IMR-90 (cell line): ENCODE results near the gene CTNND2. TPM values are rescaled to one million over a fixed set of nuclear protein-coding genes. Genes with fewer than 3 reads are reported as not detected.
A peak's percentile ranks its signal among the peaks of the same experiment; 100 is the strongest.

Source experiments
- ATAC-seq: fragments of 200-7000 bp; cut with Tn5 transposase; 2 replicates; pipeline ENCODE4 v1.9.1; 2020; ENCODE audit warnings: low read depth, mild to moderate bottlenecking, moderate library complexity
- BruUV-seq: library from RNA; stranded (reverse); fragments of 400-500 nt; replicated peaks from 2 replicates; lab custom pipeline; 2021; lab: Mats Ljungman, UMichigan
- CTCF ChIA-PET: fragments of 300-600 bp; formaldehyde crosslinking; extraction: SDS; loops from one replicate; lab custom pipeline; 2021; ENCODE audit warnings: antibody characterized with exemption; lab: Yijun Ruan, JAX
- POLR2A ChIA-PET: fragments of 300-600 bp; sonication (Branson Sonifier 250); formaldehyde crosslinking; loops from one replicate; lab custom pipeline; 2022; ENCODE audit warnings: antibody characterized with exemption; ENCODE audit not compliant: unreplicated experiment; lab: Charles Lee
- DNase-seq: peaks from one replicate; pipeline ENCODE4 v3.0.0; 2013
- H2AFZ ChIP-seq: replicated peaks from 2 replicates; pipeline ENCODE3; 2013; ENCODE audit warnings: low read length, mild to moderate bottlenecking; ENCODE audit not compliant: poor library complexity
- H2AK5ac ChIP-seq: 2 replicates; pipeline ENCODE4 v1.6.1; 2013; ENCODE audit warnings: low read depth, low read length, inconsistent platforms
- H2AK9ac ChIP-seq: replicated peaks from 2 replicates; pipeline ENCODE3; 2013; ENCODE audit warnings: mild to moderate bottlenecking, low read depth, low read length, moderate library complexity; ENCODE audit not compliant: poor library complexity
- H2BK120ac ChIP-seq: 2 replicates; pipeline ENCODE4 v1.6.1; 2013; ENCODE audit warnings: low read depth, low read length, inconsistent platforms
- H2BK15ac ChIP-seq: 3 replicates; pipeline ENCODE4 v1.6.1; 2013; ENCODE audit warnings: low read depth, low read length, inconsistent platforms
- H2BK20ac ChIP-seq: 2 replicates; pipeline ENCODE4 v1.6.1; 2013; ENCODE audit warnings: low read depth, mild to moderate bottlenecking, inconsistent platforms, low read length, moderate library complexity
- H2BK5ac ChIP-seq: 2 replicates; pipeline ENCODE4 v1.6.1; 2013; ENCODE audit warnings: mild to moderate bottlenecking, low read depth, low read length, inconsistent platforms; ENCODE audit not compliant: poor library complexity, severe bottlenecking
- H3K14ac ChIP-seq: replicated peaks from 2 replicates; pipeline ENCODE4 v1.6.1; 2013; ENCODE audit warnings: low read depth, low read length, inconsistent platforms
- H3K18ac ChIP-seq: 2 replicates; pipeline ENCODE4 v1.6.1; 2013; ENCODE audit warnings: low read depth, low read length, control low read depth
- H3K23ac ChIP-seq: 2 replicates; pipeline ENCODE4 v1.6.1; 2013; ENCODE audit warnings: low read depth, low read length, inconsistent platforms
- H3K27ac ChIP-seq: 2 replicates; pipeline ENCODE4 v1.5.1; 2013; ENCODE audit warnings: mild to moderate bottlenecking, control low read depth, low read length; ENCODE audit not compliant: insufficient read depth
- H3K27me3 ChIP-seq: 2 replicates; pipeline ENCODE4 v1.6.1; 2013; ENCODE audit warnings: low read length; ENCODE audit not compliant: control insufficient read depth, insufficient read depth
- H3K36me3 ChIP-seq: 2 replicates; pipeline ENCODE4 v1.6.1; 2013; ENCODE audit warnings: low read length, mixed read lengths; ENCODE audit not compliant: control insufficient read depth, insufficient read depth
- H3K4ac ChIP-seq: 2 replicates; pipeline ENCODE4 v1.6.1; 2013; ENCODE audit warnings: low read depth, low read length, inconsistent platforms
- H3K4me1 ChIP-seq: 2 replicates; pipeline ENCODE4 v1.6.1; 2013; ENCODE audit warnings: low read length, mixed read lengths; ENCODE audit not compliant: control insufficient read depth, insufficient read depth
- H3K4me2 ChIP-seq: 2 replicates; pipeline ENCODE4 v1.6.1; 2013; ENCODE audit warnings: low read depth, mild to moderate bottlenecking, control low read depth, low read length, moderate library complexity
- H3K4me3 ChIP-seq: 2 replicates; pipeline ENCODE4 v1.5.1; 2013; ENCODE audit warnings: low read depth, mild to moderate bottlenecking, control low read depth, low read length, moderate library complexity; ENCODE audit not compliant: insufficient read depth
- H3K56ac ChIP-seq: 2 replicates; pipeline ENCODE4 v1.6.1; 2013; ENCODE audit warnings: low read length, inconsistent platforms; ENCODE audit not compliant: insufficient read depth; ENCODE audit errors: extremely low read depth
- H3K79me1 ChIP-seq, 2 experiments: 2 replicates each; pipeline ENCODE4 v1.6.1; 2013; ENCODE audit warnings: low read length in 2 of 2, inconsistent platforms in 1 of 2, low read depth in 1 of 2
- H3K9ac ChIP-seq: 2 replicates; pipeline ENCODE4 v1.6.1; 2013; ENCODE audit warnings: low read depth, low read length, control low read depth
- H3K9me1 ChIP-seq: 2 replicates; pipeline ENCODE4 v1.6.1; 2013; ENCODE audit warnings: low read length, inconsistent platforms; ENCODE audit not compliant: insufficient read depth
- H3K9me3 ChIP-seq: 2 replicates; pipeline ENCODE4 v1.6.1; 2013; ENCODE audit warnings: low read length; ENCODE audit not compliant: control insufficient read depth, insufficient read depth
- H4K20me1 ChIP-seq: 2 replicates; pipeline ENCODE4 v1.6.1; 2013; ENCODE audit warnings: low read length, inconsistent platforms; ENCODE audit not compliant: insufficient read depth
- H4K5ac ChIP-seq: 2 replicates; pipeline ENCODE4 v1.6.1; 2013; ENCODE audit warnings: mild to moderate bottlenecking, low read depth, low read length, control low read depth
- H4K8ac ChIP-seq, 2 experiments: 2 replicates each; pipeline ENCODE4 v1.6.1; 2013; ENCODE audit warnings: low read depth in 2 of 2, low read length in 2 of 2, control low read depth in 1 of 2, inconsistent platforms in 1 of 2
- H4K91ac ChIP-seq: 2 replicates; pipeline ENCODE4 v1.6.1; 2013; ENCODE audit warnings: low read depth, low read length, inconsistent platforms; ENCODE audit not compliant: insufficient read depth
- CEBPB ChIP-seq: IDR thresholded peaks from 2 replicates; pipeline ENCODE4 v1.6.1; 2012; ENCODE audit warnings: low read depth, low read length, improper control_type of control experiment
- NFE2L2 ChIP-seq: fragments of 150-350 bp; IDR thresholded peaks from 2 replicates; pipeline ENCODE4 v1.6.1; 2016; ENCODE audit warnings: low read depth, mild to moderate bottlenecking, low read length
- WGBS, 2 experiments: methylation state at CpG; one replicate each; pipeline versions ENCODE4 v1.1.5 to v1.1.7; 2013; ENCODE audit warnings: missing lambda C conversion rate in 2 of 2; ENCODE audit not compliant: insufficient read length in 1 of 2; ENCODE audit errors: extremely low coverage in 2 of 2; 5-methylcytosine and 5-hydroxymethylcytosine counted together
- dilution Hi-C: fragments of 300-500 bp; cut with HindIII; formaldehyde crosslinking; loops from one replicate; pipeline ENCODE4 v1.14.3; 2018; ENCODE audit warnings: low sequenced_read_pairs; ENCODE audit not compliant: unreplicated experiment
- in situ Hi-C: fragments of 300-500 bp; cut with MboI; formaldehyde crosslinking; loops from 3 replicates; pipeline ENCODE4 v1.14.3; 2019; ENCODE audit warnings: low sequenced_read_pairs, inconsistent platforms, mixed read lengths
- intact Hi-C: fragments of 100-400 bp; cut with micrococcal nuclease; formaldehyde crosslinking; loops from 2 replicates; pipeline ENCODE4 v1.10.0; 2022
- polyA plus RNA-seq, 3 experiments: library from polyadenylated mRNA; depleted of rRNA; stranded (reverse); fragments of >200 nt; gene quantifications; 2 replicates each; pipeline ENCODE4 v1.2.3, GENCODE V29; 2012; ENCODE audit warnings: low replicate concordance in 1 of 3
- total RNA-seq: library from RNA; depleted of rRNA; stranded (reverse); fragments of >200 nt; gene quantifications from 2 replicates; pipeline ENCODE4 v1.2.3, GENCODE V29; 2012

Gene CTNND2
- total and polyA plus RNA-seq, 2 of the 4 experiments (the other 2 are of a cell fraction) = not detected

GRCh38 chr5:11491404-11492075 is 412.7 kb downstream of the CTNND2 start:
- H4K91ac ChIP-seq = no peak overlapping the region
- in situ Hi-C loops = no loop called here
- no peak overlapping the region for H2BK15ac ChIP-seq
- TF ChIP-seq NFE2L2 (peak; percentile 18; the same call in 1 of the 2 replicates), CEBPB (no peak)
- no peak overlapping the region for H3K4ac ChIP-seq
- no peak overlapping the region for H3K9ac ChIP-seq
- no peak overlapping the region for H3K27ac ChIP-seq
- intact Hi-C loops = loop anchor here (10.0 kb wide), 1 partner anchor 1037 kb away; no protein-coding TSS in a partner anchor
- H2BK5ac ChIP-seq = no peak overlapping the region
- no peak overlapping the region for H4K8ac ChIP-seq
- H4K20me1 ChIP-seq = no peaks in the 10 kb centered on the region
- no peak overlapping the region for H2BK120ac ChIP-seq
- no TSS peak for BruUV-seq
- H3K23ac ChIP-seq = no peak overlapping the region
- H3K36me3 ChIP-seq = no peaks in the 10 kb centered on the region
- H3K18ac ChIP-seq = no peak overlapping the region
- no peak overlapping the region for H3K56ac ChIP-seq
- H3K9me3 ChIP-seq = no peaks in the 10 kb centered on the region
- H3K9me1 ChIP-seq = no peaks in the 10 kb centered on the region
- no peaks in the 10 kb centered on the region for H3K79me1 ChIP-seq
- no peak overlapping the region for H2AK9ac ChIP-seq
- H4K5ac ChIP-seq = no peak overlapping the region
- H3K4me1 ChIP-seq = no peaks in the 10 kb centered on the region
- no peak overlapping the region for H2AFZ ChIP-seq
- WGBS, 2 experiments = 33% methylated on average over 1 of the region's 7 CpGs; no CpG with 5 or more reads in 1 of the 2 experiments
- no peak overlapping the region for H3K4me2 ChIP-seq
- H3K27me3 ChIP-seq = no peaks in the 10 kb centered on the region
- no peak overlapping the region for H3K14ac ChIP-seq
- no peak overlapping the region for H2BK20ac ChIP-seq
- DNase-seq (no peak), ATAC-seq (no peak)
- dilution Hi-C loops = no loop called here
- ChIA-PET CTCF (no interaction called here), POLR2A (no interaction called here)
- H3K4me3 ChIP-seq = no peak overlapping the region
- H2AK5ac ChIP-seq = no peak overlapping the region
